ENCODE results near the gene HAPLN3.
A peak's percentile ranks its signal among the peaks of the same experiment; 100 is the strongest.
"Not testable (repeated sequence)": the region's sequence is repeated elsewhere in the genome, so short reads cannot be mapped to it uniquely, and the experiment has no call there.

The HAPLN3 gene

GRCh38 chr15:88932271-88932874 is 37.0 kb upstream of the HAPLN3 start:
- no peak for DNase-seq (ENCODE audit: low read depth)
- TF ChIP-seq, protein P1, sequence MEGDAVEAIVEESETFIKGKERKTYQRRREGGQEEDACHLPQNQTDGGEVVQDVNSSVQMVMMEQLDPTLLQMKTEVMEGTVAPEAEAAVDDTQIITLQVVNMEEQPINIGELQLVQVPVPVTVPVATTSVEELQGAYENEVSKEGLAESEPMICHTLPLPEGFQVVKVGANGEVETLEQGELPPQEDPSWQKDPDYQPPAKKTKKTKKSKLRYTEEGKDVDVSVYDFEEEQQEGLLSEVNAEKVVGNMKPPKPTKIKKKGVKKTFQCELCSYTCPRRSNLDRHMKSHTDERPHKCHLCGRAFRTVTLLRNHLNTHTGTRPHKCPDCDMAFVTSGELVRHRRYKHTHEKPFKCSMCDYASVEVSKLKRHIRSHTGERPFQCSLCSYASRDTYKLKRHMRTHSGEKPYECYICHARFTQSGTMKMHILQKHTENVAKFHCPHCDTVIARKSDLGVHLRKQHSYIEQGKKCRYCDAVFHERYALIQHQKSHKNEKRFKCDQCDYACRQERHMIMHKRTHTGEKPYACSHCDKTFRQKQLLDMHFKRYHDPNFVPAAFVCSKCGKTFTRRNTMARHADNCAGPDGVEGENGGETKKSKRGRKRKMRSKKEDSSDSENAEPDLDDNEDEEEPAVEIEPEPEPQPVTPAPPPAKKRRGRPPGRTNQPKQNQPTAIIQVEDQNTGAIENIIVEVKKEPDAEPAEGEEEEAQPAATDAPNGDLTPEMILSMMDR (conservative IDR thresholded peaks at IDR 0.05; ENCODE audit: low read depth, low read length): no peak
- H3K4me3 ChIP-seq (ENCODE audit: low read length): no peak overlapping the region

- no peak for DNase-seq (ENCODE audit: low read depth)
- H3K4me3 ChIP-seq (ENCODE audit: low read length): no peak overlapping the region
- TF ChIP-seq, protein P1 (conservative IDR thresholded peaks at IDR 0.05; ENCODE audit: low read depth, low read length): no peak
Observed at GRCh38 chr15:88930579-88930978, 35.2 kb upstream of the HAPLN3 start.

DNA sequence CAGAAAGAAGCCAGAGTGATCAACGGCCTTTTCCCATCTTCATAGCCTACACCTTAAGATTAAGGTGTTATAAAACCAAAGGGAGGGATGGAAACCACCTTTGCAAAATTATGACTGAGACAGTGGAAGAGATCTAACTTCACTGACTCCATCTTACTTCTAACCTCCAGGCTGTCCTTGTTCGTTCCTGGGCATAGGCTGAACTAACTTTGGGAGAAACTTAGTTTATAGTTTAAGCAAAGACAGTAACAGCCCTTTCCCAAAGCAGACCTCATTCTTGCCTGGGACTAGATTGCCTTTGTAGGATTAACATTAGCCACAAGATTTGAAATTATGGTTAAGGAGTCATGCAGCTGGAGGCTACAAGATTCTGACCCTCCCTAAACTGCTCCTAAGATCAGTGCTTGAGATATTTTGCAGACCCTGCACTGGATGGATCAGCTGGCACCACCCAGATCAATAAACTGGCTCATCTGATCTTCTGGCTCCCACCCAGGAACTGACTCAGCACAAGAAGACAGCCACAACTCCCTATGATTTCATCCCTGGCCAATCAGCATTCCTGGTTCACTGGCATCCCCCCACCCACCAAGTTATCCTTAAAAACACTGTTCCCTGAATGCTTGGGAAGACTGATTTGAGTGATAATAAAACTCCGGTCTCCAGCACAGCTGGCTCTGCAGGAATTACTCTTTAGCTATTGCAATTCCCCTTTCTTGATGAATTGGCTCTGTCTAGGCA is 34.2 kb upstream of the HAPLN3 start:
- H3K4me3 ChIP-seq (ENCODE audit: low read length); DNase-seq (ENCODE audit: low read depth): not testable (repeated sequence)

DNA sequence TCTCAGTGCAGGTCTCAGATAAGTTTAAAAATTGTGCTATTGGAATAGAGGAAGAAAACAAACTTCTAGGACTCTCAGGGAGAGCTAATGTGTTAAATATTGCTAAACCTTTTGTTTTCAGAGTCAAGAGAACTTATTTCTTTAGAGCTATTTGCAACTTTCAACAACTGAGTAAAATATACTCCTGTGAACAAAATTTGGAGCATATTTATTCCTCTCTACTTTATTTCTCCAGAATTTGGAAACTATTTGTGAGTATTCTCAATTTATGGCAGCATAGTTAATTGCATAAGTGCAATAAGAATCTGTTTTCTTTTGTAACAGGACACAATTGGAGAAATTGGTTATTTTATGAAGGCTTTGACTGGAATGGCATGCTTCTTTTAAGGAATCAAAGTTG is 32.8 kb upstream of the HAPLN3 start:
- not testable (repeated sequence) for H3K4me3 ChIP-seq (ENCODE audit: low read length); DNase-seq (ENCODE audit: low read depth)

DNA sequence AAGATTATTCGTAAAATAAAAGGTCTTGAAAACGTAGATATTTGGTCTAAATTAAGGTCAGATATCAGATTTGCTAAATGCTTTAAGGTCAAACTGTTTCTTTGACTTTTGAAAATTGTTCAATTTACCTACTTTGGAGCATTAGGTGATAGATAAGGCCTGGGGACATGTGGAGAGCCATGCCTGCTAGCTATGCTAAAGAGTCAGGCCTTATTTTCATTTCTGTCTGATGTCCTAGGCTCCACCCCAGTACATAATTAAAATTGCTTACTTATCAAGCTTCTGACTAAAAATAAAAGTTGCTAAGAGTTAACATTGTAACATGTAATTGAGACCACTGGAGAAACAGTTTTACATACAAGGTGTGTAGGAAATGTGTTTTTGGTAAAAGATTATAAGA is 30.3 kb upstream of the HAPLN3 start:
- DNase-seq (ENCODE audit: low read depth); H3K4me3 ChIP-seq (ENCODE audit: low read length): not testable (repeated sequence)

DNA sequence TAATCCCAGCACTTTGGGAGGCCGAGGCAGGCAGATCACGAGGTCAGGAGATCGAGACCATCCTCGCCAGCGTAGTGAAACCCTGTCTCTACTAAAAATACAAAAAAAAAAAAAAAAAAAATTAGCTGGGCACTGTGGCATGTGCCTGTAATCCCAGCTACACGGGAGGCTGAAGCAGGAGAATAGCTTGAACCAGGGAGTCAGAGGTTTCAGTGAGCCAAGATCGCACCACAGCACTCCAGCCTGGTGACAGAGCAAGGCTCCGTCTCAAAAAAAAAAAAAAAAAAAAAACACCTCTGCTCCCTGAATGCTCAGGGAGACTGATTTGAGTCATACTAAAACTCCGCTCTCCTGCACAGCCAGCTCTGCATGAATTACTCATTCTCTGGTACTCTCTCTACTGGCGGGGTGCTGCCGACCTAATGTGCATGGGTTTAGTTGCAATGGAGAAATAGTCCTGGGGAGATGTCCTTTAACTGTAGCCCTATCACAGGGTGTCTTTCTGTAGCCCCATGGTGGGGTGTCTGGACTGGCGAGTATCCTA is 25.6 kb upstream of the HAPLN3 start:
- not testable (repeated sequence) for DNase-seq (ENCODE audit: low read depth); H3K4me3 ChIP-seq (ENCODE audit: low read length)

- no peak for DNase-seq (ENCODE audit: low read depth)
- no peak overlapping the region for H3K4me3 ChIP-seq (ENCODE audit: low read length)
- TF ChIP-seq, protein P1 (conservative IDR thresholded peaks at IDR 0.05; ENCODE audit: low read depth, low read length): no peak
Observed at GRCh38 chr15:88920186-88920891, 25.0 kb upstream of the HAPLN3 start.

- no peak overlapping the region for H3K4me3 ChIP-seq (ENCODE audit: low read length)
- TF ChIP-seq, protein P1 (conservative IDR thresholded peaks at IDR 0.05; ENCODE audit: low read depth, low read length): no peak
- DNase-seq (ENCODE audit: low read depth): peak; percentile 99
Observed at GRCh38 chr15:88918738-88919137, 23.4 kb upstream of the HAPLN3 start.

DNA sequence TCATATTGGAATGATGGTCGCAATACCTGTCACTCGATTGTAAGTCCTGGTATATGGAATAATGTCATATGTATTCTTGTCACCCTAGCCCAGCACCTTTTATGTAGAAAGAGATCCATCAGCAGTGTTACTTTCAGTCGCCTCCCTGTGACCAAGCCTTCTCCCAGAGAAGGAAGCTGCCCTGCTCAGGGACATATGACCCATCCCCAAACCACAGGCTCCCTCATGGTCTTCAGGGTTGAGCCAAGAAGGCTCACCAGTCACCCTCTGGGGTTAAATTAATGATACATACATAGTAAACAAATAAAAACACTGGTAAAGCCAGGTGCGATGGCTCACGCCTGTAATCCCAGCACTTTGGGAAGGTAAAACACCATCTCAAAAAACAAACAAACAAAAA is 22.4 kb upstream of the HAPLN3 start:
- DNase-seq (ENCODE audit: low read depth): no peak
- TF ChIP-seq, protein P1 (conservative IDR thresholded peaks at IDR 0.05; ENCODE audit: low read depth, low read length): no peak
- no peak overlapping the region for H3K4me3 ChIP-seq (ENCODE audit: low read length)

All from retinal pigment epithelial cell (primary cell).